H1 (cell line): Measurements from ENCODE around the gene DUOX1. TPM values are rescaled to one million over a fixed set of nuclear protein-coding genes. Genes with fewer than 3 reads are reported as not detected.

Experiments
- CTCF ChIA-PET: fragments of 300-600 bp; sonication (Branson Sonifier 250); formaldehyde crosslinking; loops from one replicate; lab custom pipeline; 2021; ENCODE audit not compliant: partially characterized antibody; lab: Charles Lee
- POLR2A ChIA-PET: fragments of 300-600 bp; sonication (Branson Sonifier 250); formaldehyde crosslinking; loops from one replicate; lab custom pipeline; 2021; ENCODE audit warnings: inconsistent platforms; ENCODE audit not compliant: partially characterized antibody; lab: Charles Lee
- DNase-seq, 2 experiments: peaks; one replicate each; pipeline versions ENCODE4 v3.0.0 to v3.0.0-alpha.2; 2010 to 2022; ENCODE audit warnings: low spot score in 2 of 2, low read depth in 1 of 2, mixed read lengths in 1 of 2
- FAIRE-seq: peaks from 2 replicates; lab custom pipeline; 2011; peaks lifted over from hg19 to GRCh38; lab: Jason Lieb, UNC
- H2AFZ ChIP-seq: 2 replicates; pipeline ENCODE4 v1.8.1; 2012; ENCODE audit warnings: low read length, inconsistent platforms
- H2AK5ac ChIP-seq: 2 replicates; pipeline ENCODE4 v1.6.1; 2013; ENCODE audit warnings: low read depth, low read length
- H2BK120ac ChIP-seq: replicated peaks from 2 replicates; pipeline ENCODE3; 2013; ENCODE audit warnings: low read depth, low read length, inconsistent platforms
- H2BK12ac ChIP-seq: 2 replicates; pipeline ENCODE4 v1.6.1; 2013; ENCODE audit warnings: low read depth, low read length
- H2BK15ac ChIP-seq: 2 replicates; pipeline ENCODE4 v1.6.1; 2013; ENCODE audit warnings: low read length
- H2BK20ac ChIP-seq: 2 replicates; pipeline ENCODE4 v1.6.1; 2013; ENCODE audit warnings: low read length
- H2BK5ac ChIP-seq: 2 replicates; pipeline ENCODE4 v1.6.1; 2013; ENCODE audit warnings: low read depth, low read length
- H3K14ac ChIP-seq: 2 replicates; pipeline ENCODE4 v1.6.1; 2013; ENCODE audit warnings: inconsistent platforms; ENCODE audit not compliant: insufficient read length
- H3K18ac ChIP-seq: 2 replicates; pipeline ENCODE4 v1.6.1; 2013; ENCODE audit warnings: low read length; ENCODE audit errors: extremely low read depth
- H3K23ac ChIP-seq: 2 replicates; pipeline ENCODE4 v1.6.1; 2013; ENCODE audit warnings: inconsistent platforms; ENCODE audit not compliant: insufficient read length
- H3K23me2 ChIP-seq: 2 replicates; pipeline ENCODE4 v1.6.1; 2013; ENCODE audit warnings: low read depth, low read length
- H3K27ac ChIP-seq: 2 replicates; pipeline ENCODE4 v1.6.1; 2011; ENCODE audit warnings: low read depth, low read length, inconsistent platforms
- H3K27me3 ChIP-seq, 4 experiments: replicated peaks in 1 of 4; 1 replicate in 1 of 4; 2 replicates in 3 of 4; pipeline versions ENCODE4 v1.6.1 to v1.8.1; 2011 to 2013; ENCODE audit warnings: low read length in 3 of 4, mild to moderate bottlenecking in 3 of 4, inconsistent platforms in 2 of 4, mixed read lengths in 2 of 4, moderate library complexity in 1 of 4; ENCODE audit not compliant: control insufficient read depth in 3 of 4, insufficient read depth in 3 of 4; ENCODE audit errors: extremely low read depth in 1 of 4
- H3K36me3 ChIP-seq, 4 experiments: 2 replicates each; pipeline versions ENCODE4 v1.6.1 to v1.8.1; 2011 to 2013; ENCODE audit warnings: mild to moderate bottlenecking in 4 of 4, low read length in 3 of 4, moderate library complexity in 2 of 4, control low read depth in 1 of 4, inconsistent platforms in 1 of 4; ENCODE audit not compliant: insufficient read depth in 4 of 4, control insufficient read depth in 2 of 4
- H3K4ac ChIP-seq: replicated peaks from 2 replicates; pipeline ENCODE3; 2013; ENCODE audit warnings: low read length, low read depth, mixed read lengths, inconsistent platforms; ENCODE audit not compliant: insufficient read length
- H3K4me1 ChIP-seq, 4 experiments: replicated peaks in 1 of 4; 1 replicate in 1 of 4; 2 replicates in 3 of 4; pipeline versions ENCODE4 v1.6.1 to v1.8.1; 2011 to 2013; ENCODE audit warnings: low read length in 3 of 4, inconsistent platforms in 2 of 4, mixed read lengths in 1 of 4; ENCODE audit not compliant: insufficient read depth in 4 of 4, control insufficient read depth in 3 of 4
- H3K4me2 ChIP-seq, 2 experiments: 2 replicates each; pipeline versions ENCODE4 v1.6.1 to v1.8.1; 2011 to 2013; ENCODE audit warnings: low read depth in 2 of 2, low read length in 2 of 2, control low read depth in 1 of 2, inconsistent platforms in 1 of 2, mild to moderate bottlenecking in 1 of 2; ENCODE audit not compliant: insufficient read depth in 1 of 2
- H3K4me3 ChIP-seq, 4 experiments: fragments of 200-600, 300-600 bp in 1 of 4; sonication (generic), shearing (Covaris generic), sonication (Bioruptor Twin) in 1 of 4; 2 replicates each; pipeline versions ENCODE4 v1.5.1 to v1.8.1; 2011 to 2016; ENCODE audit warnings: low read length in 4 of 4, low read depth in 3 of 4, control low read depth in 2 of 4, inconsistent platforms in 2 of 4, mild to moderate bottlenecking in 2 of 4, mixed read lengths in 1 of 4, moderate library complexity in 1 of 4; ENCODE audit not compliant: insufficient read depth in 2 of 4; ENCODE audit errors: extremely low read depth in 1 of 4
- H3K56ac ChIP-seq: replicated peaks from 2 replicates; pipeline ENCODE3; 2013; ENCODE audit warnings: low read depth, mild to moderate bottlenecking, mixed read lengths, low read length, inconsistent platforms; ENCODE audit not compliant: insufficient read length
- H3K79me1 ChIP-seq: 2 replicates; pipeline ENCODE4 v1.6.1; 2013; ENCODE audit warnings: low read depth, low read length, control low read depth
- H3K79me2 ChIP-seq, 2 experiments: 2 replicates each; pipeline versions ENCODE4 v1.6.1 to v1.8.1; 2012 to 2013; ENCODE audit warnings: low read length in 2 of 2, mild to moderate bottlenecking in 2 of 2, inconsistent platforms in 1 of 2; ENCODE audit not compliant: insufficient read depth in 2 of 2, control insufficient read depth in 1 of 2
- H3K9ac ChIP-seq, 4 experiments: replicated peaks in 1 of 4; 1 replicate in 1 of 4; 2 replicates in 3 of 4; pipeline versions ENCODE4 v1.6.1 to v1.8.1; 2011 to 2013; ENCODE audit warnings: low read depth in 3 of 4, low read length in 3 of 4, control low read depth in 2 of 4, mild to moderate bottlenecking in 2 of 4, moderate library complexity in 2 of 4, inconsistent platforms in 1 of 4; ENCODE audit errors: extremely low read depth in 1 of 4
- H3K9me3 ChIP-seq, 2 experiments: 2 replicates each; pipeline versions ENCODE4 v1.6.1 to v1.8.1; 2012 to 2013; ENCODE audit warnings: mild to moderate bottlenecking in 2 of 2, moderate library complexity in 2 of 2, control low read depth in 1 of 2, inconsistent platforms in 1 of 2, low read depth in 1 of 2, low read length in 1 of 2, mixed read lengths in 1 of 2; ENCODE audit not compliant: insufficient read depth in 2 of 2
- H4K20me1 ChIP-seq, 2 experiments: replicated peaks in 1 of 2; 2 replicates each; pipeline versions ENCODE3 to v1.8.1; 2011 to 2013; ENCODE audit warnings: inconsistent platforms in 2 of 2, low read length in 2 of 2, mild to moderate bottlenecking in 1 of 2; ENCODE audit not compliant: insufficient read depth in 2 of 2, control insufficient read depth in 1 of 2
- H4K5ac ChIP-seq: 2 replicates; pipeline ENCODE4 v1.6.1; 2013; ENCODE audit warnings: low read length, low read depth, mixed read lengths, inconsistent platforms; ENCODE audit not compliant: insufficient read length
- H4K8ac ChIP-seq: 2 replicates; pipeline ENCODE4 v1.8.0; 2013; ENCODE audit warnings: mild to moderate bottlenecking, moderate library complexity, low read length, inconsistent platforms; ENCODE audit not compliant: insufficient read depth; ENCODE audit errors: extremely low read depth
- H4K91ac ChIP-seq: replicated peaks from 2 replicates; pipeline ENCODE3; 2013; ENCODE audit warnings: low read length, mixed read lengths, inconsistent platforms; ENCODE audit not compliant: insufficient read length
- BCL11A ChIP-seq, 2 experiments: IDR thresholded peaks; one replicate each; pipeline ENCODE4 v1.6.1; 2011; ENCODE audit warnings: low read depth in 2 of 2, low read length in 2 of 2, mild to moderate bottlenecking in 2 of 2
- CBX5 ChIP-seq: fragments of 300-800, 300-1000 bp; sonication (generic); IDR thresholded peaks from 2 replicates; pipeline ENCODE4 v1.7.1; 2016; ENCODE audit warnings: antibody characterized with exemption, low read length, low read depth
- KDM5A ChIP-seq: fragments of 200-600 bp; IDR thresholded peaks from 2 replicates; pipeline ENCODE4 v1.7.1; 2012; ENCODE audit warnings: mild to moderate bottlenecking, low read length, inconsistent platforms, mixed read lengths
- MAFK ChIP-seq: IDR thresholded peaks from 2 replicates; pipeline ENCODE4 v1.6.1; 2012; ENCODE audit warnings: low read depth, mild to moderate bottlenecking, improper control_type of control experiment, low read length
- WGBS, 2 experiments: shearing (Covaris generic) in 1 of 2; methylation state at CpG; one replicate each; pipeline versions ENCODE4 v1.1.6 to v1.1.7; 2013 to 2015; ENCODE audit warnings: low lambda C conversion rate in 2 of 2, mixed read lengths in 2 of 2, inconsistent platforms in 1 of 2, low coverage in 1 of 2, missing lambda C conversion rate in 1 of 2; ENCODE audit not compliant: insufficient replicate concordance in 2 of 2, insufficient coverage in 1 of 2, insufficient read length in 1 of 2; ENCODE audit errors: extremely low coverage in 1 of 2, missing lambda C conversion rate in 1 of 2; 5-methylcytosine and 5-hydroxymethylcytosine counted together
- polyA plus RNA-seq, 7 experiments: library from polyadenylated mRNA; depleted of rRNA in 3 of 7; stranded (reverse) in 5 of 7; unstranded in 2 of 7; fragments of >200 nt in 5 of 7; fragments of 200-250 nt in 2 of 7; gene quantifications; 1 replicate in 5 of 7; 2 replicates in 1 of 7; 4 replicates in 1 of 7; pipeline versions ENCODE4 v1.2.1 to v1.2.3, GENCODE V29; 2011 to 2013; ENCODE audit warnings: missing spikeins in 2 of 7, mixed read lengths in 2 of 7
- total RNA-seq: library from RNA; stranded (reverse); fragmentation: NEBNext Ultra II Directional; extraction: Animal tissue kit (Norgen Biotek cat#: 25700); gene quantifications from 2 replicates; pipeline ENCODE4 v1.2.1, GENCODE V29; 2021

DUOX1 gene
- total and polyA plus RNA-seq, 2 of the 8 experiments (the other 6 are each of a cell fraction or from before 2014, with no cell fraction given): 0.84 to 1.4 TPM

- Histone ChIP-seq H3K23ac (no peak overlapping the region), H3K4me3 (no peak overlapping the region), H2AK5ac (no peak overlapping the region), H2BK12ac (no peak overlapping the region), H2BK120ac (no peak overlapping the region), H4K8ac (no peak overlapping the region), H3K36me3 (no peaks in the 10 kb centered on the region), H4K20me1 (no peaks in the 10 kb centered on the region), H3K14ac (no peak overlapping the region), H2BK20ac (no peak overlapping the region), H4K5ac (no peak overlapping the region), H3K4me2 (no peak overlapping the region), H3K27me3 (peaks cover 0 to 2% (median 0%) of the 10 kb centered on the region in 4 experiments; a peak in 2 of 7 replicates), H3K4me1 (no peaks in the 10 kb centered on the region; a peak in 1 of 7 replicates), H3K9ac (no peak overlapping the region), H3K9me3 (no peaks in the 10 kb centered on the region), H3K23me2 (no peaks in the 10 kb centered on the region), H3K79me1 (no peaks in the 10 kb centered on the region), H3K18ac (no peak overlapping the region), H2AFZ (no peak overlapping the region), H2BK5ac (no peak overlapping the region), H3K4ac (no peak overlapping the region), H3K27ac (no peak overlapping the region), H3K79me2 (no peaks in the 10 kb centered on the region), H3K56ac (no peak overlapping the region), H2BK15ac (no peak overlapping the region), H4K91ac (no peak overlapping the region)
- ChIA-PET CTCF (interaction anchor here (1.0 to 3.4 kb wide), 5 partner anchors 12 to 55 kb away, joined by 3 to 27 read pairs (median 6); no protein-coding TSS in a partner anchor), POLR2A (interaction anchor here (1.1 to 1.6 kb wide), 5 partner anchors 8 to 36 kb away, joined by 3 to 6 read pairs (median 3); no protein-coding TSS in a partner anchor)
- no peak for DNase-seq
- TF ChIP-seq CBX5 (no peak), MAFK (no peak), BCL11A (IDR thresholded peaks at IDR 0.05; ENCODE audit: low read depth in 2 of 2, low read length in 2 of 2) (no peak), KDM5A (no peak)
- no peak for FAIRE-seq
- 84% methylated on average over 6 of the region's 6 CpGs; no CpG with 5 or more reads in 1 of the 2 experiments for WGBS, 2 experiments
Observed at GRCh38 chr15:45150481-45150880, 20.7 kb downstream of the DUOX1 start.
